K562 (cell line): ENCODE data around the gene SEZ6L. TPM values are rescaled to one million over a fixed set of nuclear protein-coding genes. Genes with fewer than 3 reads are reported as not detected.

ENCODE experiments used
- BHLHE40 ChIP-seq: IDR thresholded peaks from 2 replicates; pipeline ENCODE4 v1.6.1; 2011; ENCODE audit warnings: low read length, improper control_type of control experiment
- CREM ChIP-seq: IDR thresholded peaks from 2 replicates; pipeline ENCODE4 v1.6.1; 2014; ENCODE audit warnings: antibody characterized with exemption, low read depth
- DNMT1 ChIP-seq: fragments of 450-650 bp; IDR thresholded peaks from 2 replicates; pipeline ENCODE4 v1.6.1; 2016; ENCODE audit warnings: antibody characterized with exemption, mild to moderate bottlenecking
- ESRRB ChIP-seq: fragments of 250-450 bp; sonication (Bioruptor Pico); IDR thresholded peaks from 2 replicates; pipeline ENCODE4 v1.5.0; 2020; ENCODE audit warnings: mild to moderate bottlenecking, moderate library complexity, borderline replicate concordance
- NFRKB ChIP-seq: fragments of 450-650 bp; IDR thresholded peaks from 2 replicates; pipeline ENCODE4 v1.6.1; 2016; ENCODE audit warnings: low read depth
- POLR2A ChIP-seq: fragments of 450-650 bp; conservative IDR thresholded peaks from 2 replicates; pipeline ENCODE4 v1.6.1; 2016
- RUNX1 ChIP-seq: sonication (generic); IDR thresholded peaks from 2 replicates; pipeline ENCODE4 v1.6.1; 2016; ENCODE audit warnings: antibody characterized with exemption, low read depth
- SP1 ChIP-seq: sonication (generic); formaldehyde crosslinking; IDR thresholded peaks from 2 replicates; pipeline ENCODE4 v1.8.1; 2022; ENCODE audit warnings: mild to moderate bottlenecking, missing genetic modification reagents
- XRCC3 ChIP-seq: fragments of 450-650 bp; IDR thresholded peaks from 2 replicates; pipeline ENCODE4 v1.6.1; 2017; ENCODE audit warnings: mild to moderate bottlenecking, moderate library complexity
- ZKSCAN8 ChIP-seq: fragments of 200-800 bp; sonication (Bioruptor generic); IDR thresholded peaks from 2 replicates; pipeline ENCODE4 v1.6.1; 2016; ENCODE audit warnings: missing genetic modification characterization, missing compliant biosample characterization
- polyA plus RNA-seq, 8 experiments: library from polyadenylated mRNA; depleted of rRNA in 4 of 8; stranded (reverse) in 5 of 8; unstranded in 3 of 8; fragments of >200 nt; fragmentation: Nextera tagmentation in 2 of 8; fragmentation: Illumina TruSeq in 1 of 8; extraction: Ambion mirVana in 2 of 8; extraction: Trizol in 1 of 8; gene quantifications; 2 replicates each; pipeline versions ENCODE4 v1.2.1 to v1.2.3, GENCODE V29; 2011 to 2014; ENCODE audit warnings: inconsistent platforms in 1 of 8, missing spikeins in 1 of 8
- total RNA-seq, 7 experiments: library from RNA; depleted of rRNA in 6 of 7; stranded (reverse); fragments of >200 nt in 6 of 7; fragmentation: Illumina TruSeq in 2 of 7; extraction: Trizol in 2 of 7; gene quantifications; 2 replicates each; pipeline versions ENCODE4 v1.2.1 to v1.2.3, GENCODE V29; 2011 to 2021; ENCODE audit warnings: low replicate concordance in 1 of 7
- TF ChIP-seq, protein P1 (sequence below): sonication (generic); formaldehyde crosslinking; IDR thresholded peaks from 2 replicates; pipeline ENCODE4 v1.8.1; 2023; ENCODE audit warnings: missing genetic modification reagents, mild to moderate bottlenecking, borderline replicate concordance
- TF ChIP-seq, protein P2 (sequence below): fragments of 200-600 bp; sonication (generic); IDR thresholded peaks from one replicate; pipeline ENCODE4 v1.6.1; 2012; ENCODE audit warnings: mild to moderate bottlenecking, low read depth, low read length, inconsistent platforms

The SEZ6L gene
- total and polyA plus RNA-seq, 9 of the 15 experiments (the other 6 are each of a cell fraction or from before 2014, with no cell fraction given): not detected

DNA sequence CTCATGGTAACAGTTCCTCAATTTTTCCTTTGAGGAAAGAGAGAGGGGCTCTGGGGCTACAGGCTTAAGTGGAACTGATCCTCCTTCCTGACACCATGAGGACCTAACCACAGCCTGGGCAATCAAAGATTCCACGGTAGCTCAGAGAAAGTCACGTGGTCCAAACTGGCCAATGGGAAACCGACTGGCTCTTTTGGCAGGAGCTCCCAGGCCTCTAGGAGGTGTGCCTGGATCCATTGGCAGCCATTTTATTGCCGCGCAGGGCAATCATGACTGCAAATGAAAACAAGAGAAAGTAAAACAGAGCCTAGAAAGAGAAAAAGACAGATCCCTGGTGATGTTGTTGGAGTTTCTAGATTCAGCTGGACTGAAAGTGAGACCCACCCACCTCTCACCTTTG, 232.5 kb downstream of the SEZ6L start (continued):
- TF ChIP-seq RUNX1 (no peak), ZKSCAN8 (CRISPR knock-in tag) (no peak), SP1 (CRISPR knock-in tag) (no peak), POLR2A (no peak), NFRKB (0 out of 2 replicates have a peak, but pooled peaks have one; percentile 11), BHLHE40 (no peak), ESRRB (CRISPR knock-in tag) (no peak), DNMT1 (no peak), XRCC3 (no peak), CREM (no peak)
- TF ChIP-seq, protein P1, sequence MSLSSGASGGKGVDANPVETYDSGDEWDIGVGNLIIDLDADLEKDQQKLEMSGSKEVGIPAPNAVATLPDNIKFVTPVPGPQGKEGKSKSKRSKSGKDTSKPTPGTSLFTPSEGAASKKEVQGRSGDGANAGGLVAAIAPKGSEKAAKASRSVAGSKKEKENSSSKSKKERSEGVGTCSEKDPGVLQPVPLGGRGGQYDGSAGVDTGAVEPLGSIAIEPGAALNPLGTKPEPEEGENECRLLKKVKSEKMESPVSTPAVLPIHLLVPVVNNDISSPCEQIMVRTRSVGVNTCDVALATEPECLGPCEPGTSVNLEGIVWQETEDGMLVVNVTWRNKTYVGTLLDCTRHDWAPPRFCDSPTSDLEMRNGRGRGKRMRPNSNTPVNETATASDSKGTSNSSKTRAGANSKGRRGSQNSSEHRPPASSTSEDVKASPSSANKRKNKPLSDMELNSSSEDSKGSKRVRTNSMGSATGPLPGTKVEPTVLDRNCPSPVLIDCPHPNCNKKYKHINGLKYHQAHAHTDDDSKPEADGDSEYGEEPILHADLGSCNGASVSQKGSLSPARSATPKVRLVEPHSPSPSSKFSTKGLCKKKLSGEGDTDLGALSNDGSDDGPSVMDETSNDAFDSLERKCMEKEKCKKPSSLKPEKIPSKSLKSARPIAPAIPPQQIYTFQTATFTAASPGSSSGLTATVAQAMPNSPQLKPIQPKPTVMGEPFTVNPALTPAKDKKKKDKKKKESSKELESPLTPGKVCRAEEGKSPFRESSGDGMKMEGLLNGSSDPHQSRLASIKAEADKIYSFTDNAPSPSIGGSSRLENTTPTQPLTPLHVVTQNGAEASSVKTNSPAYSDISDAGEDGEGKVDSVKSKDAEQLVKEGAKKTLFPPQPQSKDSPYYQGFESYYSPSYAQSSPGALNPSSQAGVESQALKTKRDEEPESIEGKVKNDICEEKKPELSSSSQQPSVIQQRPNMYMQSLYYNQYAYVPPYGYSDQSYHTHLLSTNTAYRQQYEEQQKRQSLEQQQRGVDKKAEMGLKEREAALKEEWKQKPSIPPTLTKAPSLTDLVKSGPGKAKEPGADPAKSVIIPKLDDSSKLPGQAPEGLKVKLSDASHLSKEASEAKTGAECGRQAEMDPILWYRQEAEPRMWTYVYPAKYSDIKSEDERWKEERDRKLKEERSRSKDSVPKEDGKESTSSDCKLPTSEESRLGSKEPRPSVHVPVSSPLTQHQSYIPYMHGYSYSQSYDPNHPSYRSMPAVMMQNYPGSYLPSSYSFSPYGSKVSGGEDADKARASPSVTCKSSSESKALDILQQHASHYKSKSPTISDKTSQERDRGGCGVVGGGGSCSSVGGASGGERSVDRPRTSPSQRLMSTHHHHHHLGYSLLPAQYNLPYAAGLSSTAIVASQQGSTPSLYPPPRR (CRISPR knock-in tag): no peak
- TF ChIP-seq, protein P2, sequence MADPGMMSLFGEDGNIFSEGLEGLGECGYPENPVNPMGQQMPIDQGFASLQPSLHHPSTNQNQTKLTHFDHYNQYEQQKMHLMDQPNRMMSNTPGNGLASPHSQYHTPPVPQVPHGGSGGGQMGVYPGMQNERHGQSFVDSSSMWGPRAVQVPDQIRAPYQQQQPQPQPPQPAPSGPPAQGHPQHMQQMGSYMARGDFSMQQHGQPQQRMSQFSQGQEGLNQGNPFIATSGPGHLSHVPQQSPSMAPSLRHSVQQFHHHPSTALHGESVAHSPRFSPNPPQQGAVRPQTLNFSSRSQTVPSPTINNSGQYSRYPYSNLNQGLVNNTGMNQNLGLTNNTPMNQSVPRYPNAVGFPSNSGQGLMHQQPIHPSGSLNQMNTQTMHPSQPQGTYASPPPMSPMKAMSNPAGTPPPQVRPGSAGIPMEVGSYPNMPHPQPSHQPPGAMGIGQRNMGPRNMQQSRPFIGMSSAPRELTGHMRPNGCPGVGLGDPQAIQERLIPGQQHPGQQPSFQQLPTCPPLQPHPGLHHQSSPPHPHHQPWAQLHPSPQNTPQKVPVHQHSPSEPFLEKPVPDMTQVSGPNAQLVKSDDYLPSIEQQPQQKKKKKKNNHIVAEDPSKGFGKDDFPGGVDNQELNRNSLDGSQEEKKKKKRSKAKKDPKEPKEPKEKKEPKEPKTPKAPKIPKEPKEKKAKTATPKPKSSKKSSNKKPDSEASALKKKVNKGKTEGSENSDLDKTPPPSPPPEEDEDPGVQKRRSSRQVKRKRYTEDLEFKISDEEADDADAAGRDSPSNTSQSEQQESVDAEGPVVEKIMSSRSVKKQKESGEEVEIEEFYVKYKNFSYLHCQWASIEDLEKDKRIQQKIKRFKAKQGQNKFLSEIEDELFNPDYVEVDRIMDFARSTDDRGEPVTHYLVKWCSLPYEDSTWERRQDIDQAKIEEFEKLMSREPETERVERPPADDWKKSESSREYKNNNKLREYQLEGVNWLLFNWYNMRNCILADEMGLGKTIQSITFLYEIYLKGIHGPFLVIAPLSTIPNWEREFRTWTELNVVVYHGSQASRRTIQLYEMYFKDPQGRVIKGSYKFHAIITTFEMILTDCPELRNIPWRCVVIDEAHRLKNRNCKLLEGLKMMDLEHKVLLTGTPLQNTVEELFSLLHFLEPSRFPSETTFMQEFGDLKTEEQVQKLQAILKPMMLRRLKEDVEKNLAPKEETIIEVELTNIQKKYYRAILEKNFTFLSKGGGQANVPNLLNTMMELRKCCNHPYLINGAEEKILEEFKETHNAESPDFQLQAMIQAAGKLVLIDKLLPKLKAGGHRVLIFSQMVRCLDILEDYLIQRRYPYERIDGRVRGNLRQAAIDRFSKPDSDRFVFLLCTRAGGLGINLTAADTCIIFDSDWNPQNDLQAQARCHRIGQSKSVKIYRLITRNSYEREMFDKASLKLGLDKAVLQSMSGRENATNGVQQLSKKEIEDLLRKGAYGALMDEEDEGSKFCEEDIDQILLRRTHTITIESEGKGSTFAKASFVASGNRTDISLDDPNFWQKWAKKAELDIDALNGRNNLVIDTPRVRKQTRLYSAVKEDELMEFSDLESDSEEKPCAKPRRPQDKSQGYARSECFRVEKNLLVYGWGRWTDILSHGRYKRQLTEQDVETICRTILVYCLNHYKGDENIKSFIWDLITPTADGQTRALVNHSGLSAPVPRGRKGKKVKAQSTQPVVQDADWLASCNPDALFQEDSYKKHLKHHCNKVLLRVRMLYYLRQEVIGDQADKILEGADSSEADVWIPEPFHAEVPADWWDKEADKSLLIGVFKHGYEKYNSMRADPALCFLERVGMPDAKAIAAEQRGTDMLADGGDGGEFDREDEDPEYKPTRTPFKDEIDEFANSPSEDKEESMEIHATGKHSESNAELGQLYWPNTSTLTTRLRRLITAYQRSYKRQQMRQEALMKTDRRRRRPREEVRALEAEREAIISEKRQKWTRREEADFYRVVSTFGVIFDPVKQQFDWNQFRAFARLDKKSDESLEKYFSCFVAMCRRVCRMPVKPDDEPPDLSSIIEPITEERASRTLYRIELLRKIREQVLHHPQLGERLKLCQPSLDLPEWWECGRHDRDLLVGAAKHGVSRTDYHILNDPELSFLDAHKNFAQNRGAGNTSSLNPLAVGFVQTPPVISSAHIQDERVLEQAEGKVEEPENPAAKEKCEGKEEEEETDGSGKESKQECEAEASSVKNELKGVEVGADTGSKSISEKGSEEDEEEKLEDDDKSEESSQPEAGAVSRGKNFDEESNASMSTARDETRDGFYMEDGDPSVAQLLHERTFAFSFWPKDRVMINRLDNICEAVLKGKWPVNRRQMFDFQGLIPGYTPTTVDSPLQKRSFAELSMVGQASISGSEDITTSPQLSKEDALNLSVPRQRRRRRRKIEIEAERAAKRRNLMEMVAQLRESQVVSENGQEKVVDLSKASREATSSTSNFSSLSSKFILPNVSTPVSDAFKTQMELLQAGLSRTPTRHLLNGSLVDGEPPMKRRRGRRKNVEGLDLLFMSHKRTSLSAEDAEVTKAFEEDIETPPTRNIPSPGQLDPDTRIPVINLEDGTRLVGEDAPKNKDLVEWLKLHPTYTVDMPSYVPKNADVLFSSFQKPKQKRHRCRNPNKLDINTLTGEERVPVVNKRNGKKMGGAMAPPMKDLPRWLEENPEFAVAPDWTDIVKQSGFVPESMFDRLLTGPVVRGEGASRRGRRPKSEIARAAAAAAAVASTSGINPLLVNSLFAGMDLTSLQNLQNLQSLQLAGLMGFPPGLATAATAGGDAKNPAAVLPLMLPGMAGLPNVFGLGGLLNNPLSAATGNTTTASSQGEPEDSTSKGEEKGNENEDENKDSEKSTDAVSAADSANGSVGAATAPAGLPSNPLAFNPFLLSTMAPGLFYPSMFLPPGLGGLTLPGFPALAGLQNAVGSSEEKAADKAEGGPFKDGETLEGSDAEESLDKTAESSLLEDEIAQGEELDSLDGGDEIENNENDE: no peak
